ENCODE results near the gene RIPPLY1.

DNA sequence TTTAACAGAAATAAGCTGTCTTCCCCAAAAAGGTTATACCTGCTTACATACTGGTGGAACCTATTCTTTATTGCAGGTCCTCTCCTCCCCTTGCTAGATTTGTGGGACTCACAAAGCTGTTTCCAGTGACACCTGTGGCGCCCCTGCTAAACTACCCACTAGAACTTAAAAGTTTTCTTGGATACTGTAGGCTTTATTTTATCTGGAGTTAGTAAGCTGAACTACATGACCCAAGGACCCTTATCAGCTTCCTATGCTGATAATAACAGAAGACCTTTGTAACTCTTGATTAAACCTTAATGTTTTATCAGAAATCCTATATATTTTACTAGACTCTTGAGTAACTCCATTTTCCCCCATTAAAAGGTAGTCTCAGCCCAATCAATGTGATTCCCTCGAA, 49.4 kb upstream of the RIPPLY1 start:
- TF ChIP-seq, protein P1, sequence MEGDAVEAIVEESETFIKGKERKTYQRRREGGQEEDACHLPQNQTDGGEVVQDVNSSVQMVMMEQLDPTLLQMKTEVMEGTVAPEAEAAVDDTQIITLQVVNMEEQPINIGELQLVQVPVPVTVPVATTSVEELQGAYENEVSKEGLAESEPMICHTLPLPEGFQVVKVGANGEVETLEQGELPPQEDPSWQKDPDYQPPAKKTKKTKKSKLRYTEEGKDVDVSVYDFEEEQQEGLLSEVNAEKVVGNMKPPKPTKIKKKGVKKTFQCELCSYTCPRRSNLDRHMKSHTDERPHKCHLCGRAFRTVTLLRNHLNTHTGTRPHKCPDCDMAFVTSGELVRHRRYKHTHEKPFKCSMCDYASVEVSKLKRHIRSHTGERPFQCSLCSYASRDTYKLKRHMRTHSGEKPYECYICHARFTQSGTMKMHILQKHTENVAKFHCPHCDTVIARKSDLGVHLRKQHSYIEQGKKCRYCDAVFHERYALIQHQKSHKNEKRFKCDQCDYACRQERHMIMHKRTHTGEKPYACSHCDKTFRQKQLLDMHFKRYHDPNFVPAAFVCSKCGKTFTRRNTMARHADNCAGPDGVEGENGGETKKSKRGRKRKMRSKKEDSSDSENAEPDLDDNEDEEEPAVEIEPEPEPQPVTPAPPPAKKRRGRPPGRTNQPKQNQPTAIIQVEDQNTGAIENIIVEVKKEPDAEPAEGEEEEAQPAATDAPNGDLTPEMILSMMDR (conservative IDR thresholded peaks at IDR 0.05 in 1 of 2, IDR thresholded peaks at IDR 0.05 in 1 of 2; ENCODE audit: low read depth in 1 of 2, low read length in 2 of 2), result no peak
- TF ChIP-seq EZH2 (IDR thresholded peaks at IDR 0.05; ENCODE audit: low read length, missing control alignments), result no peak

Measured in fibroblast of lung (primary cell).